ENCODE data around the gene ERGIC1.
"Not testable (repeated sequence)": the region's sequence is repeated elsewhere in the genome, so short reads cannot be mapped to it uniquely, and the experiment has no call there.

ERGIC1 gene

GRCh38 chr5:172802567-172803176 is 31.4 kb upstream of the ERGIC1 start:
- no peak for TF ChIP-seq CTCF (IDR thresholded peaks at IDR 0.05; ENCODE audit: low read depth, low read length, missing control alignments)
- no peak for DNase-seq (ENCODE audit: low read depth)
- no peak overlapping the region for H3K4me3 ChIP-seq (ENCODE audit: low read depth, low read length)

GRCh38 chr5:172805018-172805683 is 28.9 kb upstream of the ERGIC1 start:
- H3K4me3 ChIP-seq (ENCODE audit: low read depth, low read length): no peak overlapping the region
- no peak for DNase-seq (ENCODE audit: low read depth)
- no peak for TF ChIP-seq CTCF (IDR thresholded peaks at IDR 0.05; ENCODE audit: low read depth, low read length, missing control alignments)

GRCh38 chr5:172805736-172806255 is 28.3 kb upstream of the ERGIC1 start:
- no peak for DNase-seq (ENCODE audit: low read depth)
- H3K4me3 ChIP-seq (ENCODE audit: low read depth, low read length): no peak overlapping the region
- no peak for TF ChIP-seq CTCF (IDR thresholded peaks at IDR 0.05; ENCODE audit: low read depth, low read length, missing control alignments)

- DNase-seq (ENCODE audit: low read depth): peak; percentile 78
- H3K4me3 ChIP-seq (ENCODE audit: low read depth, low read length): peak overlapping the region; percentile 23; the same call in 1 of the 2 replicates
- no peak for TF ChIP-seq CTCF (IDR thresholded peaks at IDR 0.05; ENCODE audit: low read depth, low read length, missing control alignments)
Measured at GRCh38 chr5:172806897-172807672, 27.0 kb upstream of the ERGIC1 start.

- no peak for TF ChIP-seq CTCF (IDR thresholded peaks at IDR 0.05; ENCODE audit: low read depth, low read length, missing control alignments)
- H3K4me3 ChIP-seq (ENCODE audit: low read depth, low read length): peak overlapping the region; percentile 23; the same call in 1 of the 2 replicates
- no peak for DNase-seq (ENCODE audit: low read depth)
Measured at GRCh38 chr5:172807766-172808311, 26.2 kb upstream of the ERGIC1 start.

GRCh38 chr5:172809774-172810173 is 24.3 kb upstream of the ERGIC1 start:
- TF ChIP-seq CTCF (IDR thresholded peaks at IDR 0.05; ENCODE audit: low read depth, low read length, missing control alignments): no peak
- no peak for DNase-seq (ENCODE audit: low read depth)
- no peak overlapping the region for H3K4me3 ChIP-seq (ENCODE audit: low read depth, low read length)

GRCh38 chr5:172810996-172811395 is 23.1 kb upstream of the ERGIC1 start:
- not testable (repeated sequence) for DNase-seq (ENCODE audit: low read depth); H3K4me3 ChIP-seq (ENCODE audit: low read depth, low read length)
